Activated CD8-positive, alpha-beta T cell treated with anti-CD3 and anti-CD28 coated beads, Interleukin-2, amount 10 ng/mL, durations not matched to agents 7 days and 5 days (primary cell): Measurements from ENCODE around the gene GSK3B. TPM values are rescaled to one million over a fixed set of nuclear protein-coding genes. Genes with fewer than 3 reads are reported as not detected.

Source experiments
- ATAC-seq: fragments of 150-1000 bp; cut with Tn5 transposase; one replicate; pipeline ENCODE4 v1.10.0; 2021; ENCODE audit warnings: moderate library complexity
- CTCF ChIA-PET: fragments of 350-600 bp; sonication (Branson Sonifier 250); formaldehyde crosslinking; loops from one replicate; lab custom pipeline; 2021; ENCODE audit warnings: antibody characterized with exemption; lab: Charles Lee
- POLR2A ChIA-PET: fragments of 350-600 bp; sonication (Branson Sonifier 250); formaldehyde crosslinking; loops from one replicate; lab custom pipeline; 2021; ENCODE audit warnings: antibody characterized with exemption; lab: Charles Lee
- DNase-seq: peaks from one replicate; pipeline ENCODE4 v3.0.0-alpha.2; 2020
- H3K27ac Mint-ChIP-seq: one replicate; pipeline ENCODE4 v1.8.0; 2021; ENCODE audit warnings: mild to moderate bottlenecking, mixed read lengths
- H3K27me3 Mint-ChIP-seq: one replicate; pipeline ENCODE4 v1.8.0; 2021; ENCODE audit warnings: low read depth, mixed read lengths
- H3K36me3 Mint-ChIP-seq: one replicate; pipeline ENCODE4 v1.8.0; 2021; ENCODE audit warnings: low read depth, mixed read lengths
- H3K4me1 Mint-ChIP-seq: one replicate; pipeline ENCODE4 v1.8.0; 2021; ENCODE audit warnings: low read depth, mixed read lengths
- H3K4me3 Mint-ChIP-seq: one replicate; pipeline ENCODE4 v1.8.0; 2021; ENCODE audit warnings: mild to moderate bottlenecking, mixed read lengths
- H3K9me3 Mint-ChIP-seq: one replicate; pipeline ENCODE4 v1.8.0; 2022; ENCODE audit warnings: mixed read lengths; ENCODE audit not compliant: insufficient read depth
- total RNA-seq, 2 experiments: library from RNA; stranded (reverse); gene quantifications; one replicate each; pipeline ENCODE4 v1.2.3, GENCODE V29; 2021

Gene GSK3B
- total RNA-seq, 2 experiments from 2014 or later: 40.0 to 43.0 TPM

DNA sequence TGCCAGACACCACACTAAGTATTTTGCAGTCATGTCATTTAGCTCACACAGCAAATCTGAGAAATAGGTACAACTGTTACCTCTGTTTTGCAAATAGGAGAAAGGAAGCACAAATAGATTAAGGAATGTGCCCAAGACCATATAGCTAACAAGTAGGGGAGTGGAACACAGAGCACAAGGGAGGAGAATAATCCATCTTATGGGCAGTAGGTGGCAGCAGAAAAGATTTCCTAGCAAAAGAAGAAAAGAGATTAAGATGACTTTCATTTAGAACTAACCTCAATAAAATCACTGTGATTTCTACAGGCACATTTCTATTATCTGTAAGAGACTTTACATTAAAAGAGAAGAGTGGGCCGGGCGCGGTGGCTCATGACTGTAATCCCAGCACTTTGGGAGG is 263.2 kb downstream of the GSK3B start:
- no peak overlapping the region for H3K4me3 Mint-ChIP-seq
- H3K27me3 Mint-ChIP-seq: no peaks in the 10 kb centered on the region
- no peaks in the 10 kb centered on the region for H3K4me1 Mint-ChIP-seq
- DNase-seq: no peak
- H3K27ac Mint-ChIP-seq: no peak overlapping the region
- H3K9me3 Mint-ChIP-seq: no peaks in the 10 kb centered on the region
- ATAC-seq: no peak
- H3K36me3 Mint-ChIP-seq: peaks cover under 1% of the 10 kb centered on the region
- ChIA-PET POLR2A (no interaction called here), CTCF (interaction anchor here (0.7 to 2.5 kb wide), 7 partner anchors 10 to 413 kb away, joined by 3 to 9 read pairs (median 4); no protein-coding TSS in a partner anchor)

DNA sequence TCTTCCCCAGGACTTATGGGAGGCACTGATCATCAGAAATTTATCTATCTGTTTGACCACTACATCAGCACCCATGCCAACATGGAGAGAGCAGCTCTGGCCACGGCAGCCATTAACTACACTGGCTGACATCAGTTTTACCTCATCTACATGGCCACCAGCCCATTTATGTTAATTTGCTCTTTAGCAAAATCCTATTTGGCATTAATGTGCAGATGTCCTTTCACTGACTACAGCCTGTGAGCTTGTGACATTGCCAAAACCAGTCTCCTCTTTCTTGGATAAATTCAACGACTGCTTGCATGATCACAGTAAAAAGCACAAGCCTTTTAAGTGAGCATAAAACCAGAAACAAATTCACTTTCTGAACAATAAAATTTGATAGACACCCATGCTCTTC is 264.8 kb downstream of the GSK3B start:
- H3K27ac Mint-ChIP-seq: no peak overlapping the region
- no peaks in the 10 kb centered on the region for H3K9me3 Mint-ChIP-seq
- DNase-seq (no peak), ATAC-seq (no peak)
- H3K27me3 Mint-ChIP-seq: no peaks in the 10 kb centered on the region
- H3K36me3 Mint-ChIP-seq: peaks cover 4% of the 10 kb centered on the region
- ChIA-PET POLR2A (no interaction called here), CTCF (interaction anchor here (1.1 to 1.8 kb wide), 3 partner anchors 10 to 19 kb away, joined by 3 to 5 read pairs (median 3); no protein-coding TSS in a partner anchor)
- no peak overlapping the region for H3K4me3 Mint-ChIP-seq
- no peaks in the 10 kb centered on the region for H3K4me1 Mint-ChIP-seq

DNA sequence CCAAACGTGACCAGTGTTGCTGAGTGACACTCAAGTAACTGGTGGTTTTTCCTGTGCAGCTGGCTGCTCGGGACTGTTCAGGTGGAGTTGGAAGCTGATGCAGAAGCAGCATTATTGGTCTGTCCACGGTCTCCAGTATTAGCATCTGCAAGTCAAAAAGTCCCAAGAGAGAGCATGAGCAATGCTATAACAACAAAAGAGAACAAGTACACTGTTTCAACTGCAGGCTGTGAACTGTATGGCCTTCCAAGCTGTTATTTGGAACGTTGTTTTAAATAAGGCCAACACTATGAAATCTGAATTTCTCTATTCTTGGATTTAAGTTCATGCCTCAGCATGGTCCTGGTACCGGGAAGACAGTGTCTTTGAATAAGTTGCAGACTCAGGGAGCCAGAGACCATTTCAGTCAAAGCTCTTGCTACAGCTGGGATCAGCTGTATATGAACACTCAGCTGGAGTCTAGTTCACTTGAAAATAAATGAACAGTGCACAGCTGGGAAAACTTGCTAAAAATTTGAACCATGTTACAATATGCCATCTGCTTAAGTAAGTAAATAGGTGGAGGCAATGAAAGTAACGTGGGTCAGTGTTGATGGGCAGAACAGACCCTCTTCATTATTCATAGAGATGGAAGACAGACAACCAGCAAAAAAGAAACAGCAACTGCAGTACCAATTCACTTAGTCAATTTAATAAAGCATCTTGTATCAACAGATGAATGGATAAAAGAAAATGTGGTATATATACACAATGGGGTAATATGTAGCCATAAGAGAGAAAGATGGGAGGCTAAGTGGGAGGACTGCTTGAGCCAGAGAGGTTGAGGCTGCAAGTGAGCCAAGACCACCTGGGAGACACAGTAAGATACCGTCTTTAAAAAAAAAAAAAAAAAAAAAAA is 267.3 kb downstream of the GSK3B start:
- Mint-ChIP-seq H3K9me3 (no peaks in the 10 kb centered on the region), H3K27me3 (no peaks in the 10 kb centered on the region), H3K27ac (no peak overlapping the region), H3K36me3 (peaks cover 4% of the 10 kb centered on the region), H3K4me3 (no peak overlapping the region), H3K4me1 (no peaks in the 10 kb centered on the region)
- DNase-seq: no peak
- ChIA-PET CTCF (no interaction called here), POLR2A (no interaction called here)
- no peak for ATAC-seq

DNA sequence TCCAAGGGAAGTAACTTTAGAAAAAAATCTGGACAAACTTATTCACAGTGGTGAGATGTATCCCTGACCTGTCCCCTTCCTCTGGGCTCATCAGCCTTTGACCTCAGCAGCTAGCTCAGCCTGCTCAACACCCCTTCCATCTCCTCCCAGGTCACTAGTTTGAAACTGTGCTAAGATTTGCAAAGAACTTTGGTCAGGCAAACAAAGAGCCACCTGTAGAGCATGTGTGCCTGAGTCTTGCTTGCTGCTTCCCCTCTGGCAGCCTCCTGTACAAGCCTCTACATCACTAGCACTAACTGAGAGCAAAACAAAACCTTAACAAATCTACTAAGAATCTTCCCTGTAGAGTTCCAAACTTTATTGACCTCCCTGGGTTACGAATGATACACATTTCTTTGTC is 268.4 kb downstream of the GSK3B start:
- H3K4me1 Mint-ChIP-seq: no peaks in the 10 kb centered on the region
- H3K27ac Mint-ChIP-seq: no peak overlapping the region
- H3K9me3 Mint-ChIP-seq: no peaks in the 10 kb centered on the region
- DNase-seq (no peak), ATAC-seq (no peak)
- H3K27me3 Mint-ChIP-seq: no peaks in the 10 kb centered on the region
- ChIA-PET POLR2A (no interaction called here), CTCF (interaction anchor here (1.5 kb wide), 1 partner anchor 591 kb away, joined by 3 read pairs; no protein-coding TSS in a partner anchor)
- no peak overlapping the region for H3K4me3 Mint-ChIP-seq
- peaks cover 4% of the 10 kb centered on the region for H3K36me3 Mint-ChIP-seq

DNA sequence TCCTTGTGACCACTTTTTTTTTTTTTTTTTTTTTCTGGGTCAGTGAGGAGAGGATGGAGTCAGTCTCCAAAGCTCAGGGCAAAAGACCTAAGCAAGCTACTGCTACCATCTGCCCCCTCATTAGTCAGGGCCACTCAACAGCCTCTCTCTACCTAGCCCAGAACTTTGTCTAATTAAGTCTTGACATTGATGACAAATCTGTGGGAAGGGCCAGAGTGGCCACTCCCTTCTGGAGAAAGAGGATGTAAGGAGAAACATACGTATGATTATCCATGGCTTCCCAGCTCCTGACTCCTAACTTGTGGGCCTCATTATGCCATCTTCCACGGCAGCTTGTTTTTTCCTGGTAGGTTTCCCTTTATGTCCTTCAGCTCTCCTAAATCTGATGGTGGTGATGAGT is 274.4 kb downstream of the GSK3B start:
- Mint-ChIP-seq H3K27ac (no peak overlapping the region), H3K9me3 (no peaks in the 10 kb centered on the region), H3K27me3 (no peaks in the 10 kb centered on the region), H3K36me3 (no peaks in the 10 kb centered on the region), H3K4me1 (no peaks in the 10 kb centered on the region), H3K4me3 (no peak overlapping the region)
- CTCF ChIA-PET: interaction anchor here (0.7 to 1.3 kb wide), 6 partner anchors 10 to 331 kb away, joined by 3 to 5 read pairs (median 3); no protein-coding TSS in a partner anchor
- POLR2A ChIA-PET: no interaction called here
- ATAC-seq (no peak), DNase-seq (no peak)

DNA sequence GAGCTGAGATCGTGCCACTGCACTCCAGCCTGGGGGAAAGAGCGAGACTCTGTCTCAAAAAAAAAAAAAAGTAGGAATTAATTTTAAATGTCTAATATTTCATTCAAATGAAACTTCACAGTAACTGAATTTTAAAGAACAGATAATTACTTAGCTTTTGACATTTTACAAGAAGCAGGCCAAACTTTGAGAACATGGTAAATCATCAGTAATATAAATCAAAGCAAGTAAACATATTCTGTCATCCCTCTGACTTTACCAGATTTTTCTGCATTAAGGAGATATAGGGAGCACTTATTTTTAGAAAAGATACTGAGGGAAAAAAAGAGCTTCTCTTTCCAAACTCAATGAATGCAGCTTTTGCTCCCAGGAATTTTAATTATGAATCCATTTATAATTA is 275.3 kb downstream of the GSK3B start:
- DNase-seq: no peak
- no peaks in the 10 kb centered on the region for H3K9me3 Mint-ChIP-seq
- CTCF ChIA-PET: interaction anchor here (1.0 to 1.3 kb wide), 4 partner anchors 9 to 332 kb away, joined by 3 to 5 read pairs (median 3); no protein-coding TSS in a partner anchor
- no peaks in the 10 kb centered on the region for H3K27me3 Mint-ChIP-seq
- H3K36me3 Mint-ChIP-seq: no peaks in the 10 kb centered on the region
- no peak for ATAC-seq
- H3K27ac Mint-ChIP-seq: no peak overlapping the region
- H3K4me1 Mint-ChIP-seq: no peaks in the 10 kb centered on the region
- no peak overlapping the region for H3K4me3 Mint-ChIP-seq
- POLR2A ChIA-PET: no interaction called here

DNA sequence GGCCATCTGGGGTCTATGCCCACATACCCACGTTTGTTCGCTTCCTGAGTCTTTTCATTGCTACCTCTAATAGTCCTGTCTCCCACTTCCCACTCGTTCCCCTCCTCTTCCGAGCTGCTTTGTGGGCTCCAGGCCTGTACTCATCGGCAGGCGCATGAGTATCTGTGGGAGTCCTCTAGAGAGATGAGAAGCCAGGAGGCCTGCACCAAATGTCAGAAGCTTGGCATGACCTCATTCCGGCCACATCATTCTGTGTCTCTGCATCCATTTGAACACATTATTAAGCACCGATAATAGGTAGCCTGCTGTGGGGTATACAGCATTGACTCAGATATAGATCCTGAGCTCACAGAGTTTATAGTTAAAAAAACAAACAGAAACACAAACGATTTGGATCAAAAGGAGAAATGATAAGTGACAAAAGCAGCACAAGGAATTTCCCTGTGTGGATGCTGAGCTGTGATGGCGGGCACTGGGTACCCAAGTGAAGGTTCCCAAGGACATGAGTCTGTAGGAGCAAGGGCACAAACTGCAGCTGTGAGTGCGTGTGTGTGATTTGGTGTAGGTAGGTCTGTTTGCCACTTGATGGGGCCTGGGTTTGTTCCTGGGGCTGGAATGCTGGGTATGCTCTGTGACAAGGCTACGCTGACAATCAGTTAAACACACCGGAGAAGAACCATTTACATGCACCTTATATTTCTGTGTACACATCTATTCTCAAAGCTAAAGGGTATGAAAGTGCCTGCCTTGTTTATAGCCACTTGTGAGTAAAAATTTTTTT is 276.5 kb downstream of the GSK3B start:
- POLR2A ChIA-PET: no interaction called here

DNA sequence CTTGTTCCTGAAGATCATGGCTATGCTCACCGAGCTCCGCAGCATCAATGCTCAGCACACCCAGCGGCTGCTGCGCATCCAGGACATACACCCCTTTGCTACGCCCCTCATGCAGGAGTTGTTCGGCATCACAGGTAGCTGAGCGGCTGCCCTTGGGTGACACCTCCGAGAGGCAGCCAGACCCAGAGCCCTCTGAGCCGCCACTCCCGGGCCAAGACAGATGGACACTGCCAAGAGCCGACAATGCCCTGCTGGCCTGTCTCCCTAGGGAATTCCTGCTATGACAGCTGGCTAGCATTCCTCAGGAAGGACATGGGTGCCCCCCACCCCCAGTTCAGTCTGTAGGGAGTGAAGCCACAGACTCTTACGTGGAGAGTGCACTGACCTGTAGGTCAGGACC is 277.2 kb downstream of the GSK3B start:
- H3K27me3 Mint-ChIP-seq: no peaks in the 10 kb centered on the region
- DNase-seq (no peak), ATAC-seq (no peak)
- no peak overlapping the region for H3K27ac Mint-ChIP-seq
- H3K4me3 Mint-ChIP-seq: no peak overlapping the region
- CTCF ChIA-PET: interaction anchor here (1.1 kb wide), 1 partner anchor 331 kb away, joined by 3 read pairs; no protein-coding TSS in a partner anchor
- H3K9me3 Mint-ChIP-seq: no peaks in the 10 kb centered on the region
- POLR2A ChIA-PET: no interaction called here
- no peaks in the 10 kb centered on the region for H3K36me3 Mint-ChIP-seq
- H3K4me1 Mint-ChIP-seq: no peaks in the 10 kb centered on the region

More for the DNA sequence above, 276.5 kb downstream of the GSK3B start:
- DNase-seq (no peak), ATAC-seq (no peak)
- H3K27ac Mint-ChIP-seq: no peak overlapping the region
- H3K36me3 Mint-ChIP-seq: no peaks in the 10 kb centered on the region
- H3K27me3 Mint-ChIP-seq: no peaks in the 10 kb centered on the region
- H3K9me3 Mint-ChIP-seq: no peaks in the 10 kb centered on the region
- CTCF ChIA-PET: interaction anchor here (1.1 kb wide), 1 partner anchor 330 kb away, joined by 3 read pairs; no protein-coding TSS in a partner anchor
- no peaks in the 10 kb centered on the region for H3K4me1 Mint-ChIP-seq
- H3K4me3 Mint-ChIP-seq: no peak overlapping the region

DNA sequence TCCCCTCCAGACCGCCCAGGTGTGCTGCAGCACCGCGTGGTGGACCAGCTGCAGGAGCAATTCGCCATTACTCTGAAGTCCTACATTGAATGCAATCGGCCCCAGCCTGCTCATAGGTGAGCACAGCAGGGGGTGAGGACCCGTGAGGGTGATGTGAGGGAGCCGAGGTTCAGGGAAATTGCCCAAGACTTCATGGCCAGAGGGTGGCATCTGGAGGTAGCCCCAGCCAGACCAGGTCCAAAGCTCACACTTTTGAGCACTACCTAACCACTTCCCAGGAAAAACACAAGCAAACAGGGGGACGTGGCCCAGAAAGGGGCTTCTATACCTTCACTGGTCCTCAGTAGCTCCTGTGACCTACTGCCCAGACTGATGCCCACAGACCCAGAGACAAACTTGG is 278.5 kb downstream of the GSK3B start:
- Mint-ChIP-seq H3K4me3 (no peak overlapping the region), H3K9me3 (no peaks in the 10 kb centered on the region), H3K27me3 (no peaks in the 10 kb centered on the region), H3K4me1 (peaks cover 2% of the 10 kb centered on the region), H3K27ac (no peak overlapping the region), H3K36me3 (no peaks in the 10 kb centered on the region)
- ATAC-seq (no peak), DNase-seq (no peak)
- ChIA-PET CTCF (interaction anchor here (0.8 kb wide), 1 partner anchor 15 kb away, joined by 3 read pairs; no protein-coding TSS in a partner anchor), POLR2A (no interaction called here)

DNA sequence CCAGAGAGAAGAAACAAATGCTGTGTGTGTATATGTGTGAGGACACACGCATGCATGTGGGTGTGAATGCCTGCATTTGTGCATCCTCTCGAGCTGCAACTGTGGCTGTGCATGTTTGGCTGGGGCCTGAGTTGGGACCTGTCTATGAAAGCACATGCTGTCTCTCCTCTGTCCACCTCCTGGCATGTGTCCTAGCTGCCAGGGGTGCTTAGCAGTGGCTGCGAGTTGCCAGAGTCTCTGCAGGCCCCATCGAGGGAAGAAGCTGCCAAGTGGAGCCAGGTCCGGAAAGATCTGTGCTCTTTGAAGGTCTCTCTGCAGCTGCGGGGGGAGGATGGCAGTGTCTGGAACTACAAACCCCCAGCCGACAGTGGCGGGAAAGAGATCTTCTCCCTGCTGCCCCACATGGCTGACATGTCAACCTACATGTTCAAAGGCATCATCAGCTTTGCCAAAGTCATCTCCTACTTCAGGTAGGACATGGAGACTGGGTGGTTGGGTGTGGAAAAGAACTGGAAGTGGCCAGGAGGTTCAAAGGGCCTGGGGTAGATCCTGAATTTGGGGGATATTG is 281.7 kb downstream of the GSK3B start:
- ChIA-PET CTCF (interaction anchor here (0.8 to 1.4 kb wide), 3 partner anchors 17 to 79 kb away, joined by 3 to 4 read pairs (median 3); no protein-coding TSS in a partner anchor), POLR2A (no interaction called here)
- H3K27me3 Mint-ChIP-seq: no peaks in the 10 kb centered on the region
- no peak overlapping the region for H3K4me3 Mint-ChIP-seq
- H3K9me3 Mint-ChIP-seq: no peaks in the 10 kb centered on the region
- DNase-seq (no peak), ATAC-seq (no peak)
- H3K4me1 Mint-ChIP-seq: peaks cover 17% of the 10 kb centered on the region
- no peak overlapping the region for H3K27ac Mint-ChIP-seq
- no peaks in the 10 kb centered on the region for H3K36me3 Mint-ChIP-seq

DNA sequence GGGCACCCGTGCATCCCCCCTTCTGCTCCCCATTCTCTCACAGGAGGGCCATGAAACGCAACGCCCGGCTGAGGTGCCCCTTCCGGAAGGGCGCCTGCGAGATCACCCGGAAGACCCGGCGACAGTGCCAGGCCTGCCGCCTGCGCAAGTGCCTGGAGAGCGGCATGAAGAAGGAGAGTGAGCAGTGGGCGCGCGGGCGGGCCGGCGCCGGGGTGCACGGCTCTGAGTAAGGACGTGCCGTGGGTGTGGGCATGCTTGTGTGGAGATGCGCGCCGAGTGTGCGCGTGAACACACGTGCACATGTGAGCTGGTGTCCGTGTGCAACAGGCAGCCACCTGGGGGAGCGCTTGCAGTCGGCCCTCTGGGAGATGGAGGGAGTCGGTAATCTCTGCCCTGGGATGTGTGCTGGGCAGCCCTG is 284.2 kb downstream of the GSK3B start:
- POLR2A ChIA-PET: interaction anchor here (0.7 to 1.4 kb wide), 2 partner anchors 285 to 539 kb away, joined by 3 to 5 read pairs; partner anchors contain the start of gene LRRC58
- Mint-ChIP-seq H3K4me3 (peak overlapping the region; percentile 76), H3K27me3 (peaks cover 5% of the 10 kb centered on the region), H3K36me3 (no peaks in the 10 kb centered on the region), H3K27ac (peak overlapping the region; percentile 76), H3K9me3 (no peaks in the 10 kb centered on the region), H3K4me1 (peaks cover 17% of the 10 kb centered on the region)
- CTCF ChIA-PET: interaction anchor here (0.7 to 2.1 kb wide), 8 partner anchors 9 to 609 kb away, joined by 3 to 7 read pairs (median 3); no protein-coding TSS in a partner anchor
- ATAC-seq: peak; percentile 90
- DNase-seq: peak; percentile 55
